ENCODE results near the gene GALNT10. TPM values are rescaled to one million over a fixed set of nuclear protein-coding genes. Genes with fewer than 3 reads are reported as not detected.

GALNT10 gene
- total RNA-seq, 2 donors from 2014 or later, result 21.7 to 27.1 TPM

- no peaks in the 10 kb centered on the region for H3K9me3 ChIP-seq
- H3K36me3 ChIP-seq, result no peaks in the 10 kb centered on the region
- no peak overlapping the region for H3K4me3 ChIP-seq
- H3K27ac ChIP-seq, result no peak overlapping the region
- TF ChIP-seq POLR2A (IDR thresholded peaks at IDR 0.05) (no peak), CTCF (IDR thresholded peaks at IDR 0.05) (no peak), POLR2AphosphoS5 (IDR thresholded peaks at IDR 0.05) (no peak)
- H3K27me3 ChIP-seq (replicated peaks; ENCODE audit: insufficient read depth), result no peaks in the 10 kb centered on the region
- WGBS, result 97% methylated on average over 3 of the region's 3 CpGs
- no peaks in the 10 kb centered on the region for H3K4me1 ChIP-seq (replicated peaks)
- no peak for DNase-seq (ENCODE audit: low spot score)
- intact Hi-C loops (cut with DNase I), result no loop called here
Measured at GRCh38 chr5:154412316-154412715, 221.8 kb downstream of the GALNT10 start.

- no peak for TF ChIP-seq CTCF (IDR thresholded peaks at IDR 0.05)
- no peak for TF ChIP-seq POLR2AphosphoS5 (IDR thresholded peaks at IDR 0.05)
- no peak for TF ChIP-seq POLR2A (IDR thresholded peaks at IDR 0.05)
- H3K36me3 ChIP-seq, result no peaks in the 10 kb centered on the region
- no peak for DNase-seq (ENCODE audit: low spot score)
- no peak overlapping the region for H3K4me3 ChIP-seq
- no peak overlapping the region for H3K27ac ChIP-seq
- H3K27me3 ChIP-seq (replicated peaks; ENCODE audit: insufficient read depth), result no peaks in the 10 kb centered on the region
- H3K4me1 ChIP-seq (replicated peaks), result no peaks in the 10 kb centered on the region
- no peaks in the 10 kb centered on the region for H3K9me3 ChIP-seq
- WGBS, result 75% methylated on average over 9 of the region's 9 CpGs
- intact Hi-C loops (cut with DNase I), result no loop called here
Measured at GRCh38 chr5:154412925-154413324, 222.4 kb downstream of the GALNT10 start.

GRCh38 chr5:154415114-154415513 lies 224.6 kb downstream of the GALNT10 start:
- Histone ChIP-seq H3K4me3 (no peak overlapping the region), H3K4me1 (replicated peaks) (no peaks in the 10 kb centered on the region), H3K36me3 (no peaks in the 10 kb centered on the region), H3K27me3 (replicated peaks; ENCODE audit: insufficient read depth) (no peaks in the 10 kb centered on the region), H3K9me3 (no peaks in the 10 kb centered on the region), H3K27ac (no peak overlapping the region)
- intact Hi-C loops (cut with DNase I), result no loop called here
- 90% methylated on average over 6 of the region's 6 CpGs for WGBS
- no peak for DNase-seq (ENCODE audit: low spot score)
- no peak for TF ChIP-seq POLR2A (IDR thresholded peaks at IDR 0.05)
- TF ChIP-seq POLR2AphosphoS5 (IDR thresholded peaks at IDR 0.05), result no peak
- no peak for TF ChIP-seq CTCF (IDR thresholded peaks at IDR 0.05)

GRCh38 chr5:154418344-154418820 lies 227.8 kb downstream of the GALNT10 start:
- Histone ChIP-seq H3K4me1 (replicated peaks) (no peaks in the 10 kb centered on the region), H3K9me3 (no peaks in the 10 kb centered on the region), H3K27me3 (replicated peaks; ENCODE audit: insufficient read depth) (no peaks in the 10 kb centered on the region), H3K4me3 (no peak overlapping the region), H3K27ac (no peak overlapping the region), H3K36me3 (no peaks in the 10 kb centered on the region)
- WGBS, result 94% methylated on average over 5 of the region's 5 CpGs
- intact Hi-C loops (cut with DNase I), result no loop called here
- TF ChIP-seq CTCF (IDR thresholded peaks at IDR 0.05), result no peak
- TF ChIP-seq POLR2AphosphoS5 (IDR thresholded peaks at IDR 0.05), result no peak
- no peak for TF ChIP-seq POLR2A (IDR thresholded peaks at IDR 0.05)
- DNase-seq (ENCODE audit: low spot score), result no peak

GRCh38 chr5:154419236-154419635 lies 228.7 kb downstream of the GALNT10 start:
- WGBS, result 87% methylated on average over 7 of the region's 7 CpGs
- Histone ChIP-seq H3K4me1 (replicated peaks) (no peaks in the 10 kb centered on the region), H3K36me3 (no peaks in the 10 kb centered on the region), H3K9me3 (no peaks in the 10 kb centered on the region), H3K27me3 (replicated peaks; ENCODE audit: insufficient read depth) (no peaks in the 10 kb centered on the region), H3K4me3 (no peak overlapping the region), H3K27ac (no peak overlapping the region)
- intact Hi-C loops (cut with DNase I), result no loop called here
- no peak for TF ChIP-seq POLR2A (IDR thresholded peaks at IDR 0.05)
- no peak for TF ChIP-seq CTCF (IDR thresholded peaks at IDR 0.05)
- TF ChIP-seq POLR2AphosphoS5 (IDR thresholded peaks at IDR 0.05), result no peak
- DNase-seq (ENCODE audit: low spot score), result no peak
